Neural cell (in vitro differentiated cells): Measurements from ENCODE around the gene DNAJC8. TPM values are rescaled to one million over a fixed set of nuclear protein-coding genes. Genes with fewer than 3 reads are reported as not detected.

Experiments used
- H2AFZ ChIP-seq: fragments of 200-600, 300-800 bp; sonication (generic), shearing (Covaris generic); 2 replicates; pipeline ENCODE4 v1.6.0; 2014; ENCODE audit warnings: low read depth, mild to moderate bottlenecking, antibody characterized with exemption, low read length, moderate library complexity
- H3F3A ChIP-seq: fragments of 200-600 bp; shearing (Covaris generic); 2 replicates; pipeline ENCODE4 v1.6.1; 2016; ENCODE audit warnings: mild to moderate bottlenecking, moderate library complexity, mixed read lengths, antibody characterized with exemption, low read length; ENCODE audit not compliant: insufficient read depth, poor library complexity, severe bottlenecking
- H3K27ac ChIP-seq: fragments of 200-600, 300-800 bp; sonication (generic), shearing (Covaris generic); 2 replicates; pipeline ENCODE4 v1.5.1; 2014; ENCODE audit warnings: mild to moderate bottlenecking, low read length, moderate library complexity
- H3K27me3 ChIP-seq: fragments of 300-800, 200-600 bp; sonication (generic), shearing (Covaris generic); 2 replicates; pipeline ENCODE4 v1.6.0; 2014; ENCODE audit warnings: mild to moderate bottlenecking, low read depth, low read length, moderate library complexity; ENCODE audit not compliant: insufficient read depth
- H3K36me3 ChIP-seq: fragments of 300-800, 200-600 bp; sonication (generic), shearing (Covaris generic); 2 replicates; pipeline ENCODE4 v1.5.1; 2014; ENCODE audit warnings: mild to moderate bottlenecking, antibody characterized with exemption, low read length, moderate library complexity; ENCODE audit not compliant: insufficient read depth
- H3K4me2 ChIP-seq: fragments of 300-800, 200-600 bp; sonication (generic), shearing (Covaris generic); 2 replicates; pipeline ENCODE4 v1.6.0; 2014; ENCODE audit warnings: mild to moderate bottlenecking, low read length
- H3K4me3 ChIP-seq: fragments of 300-800, 200-600 bp; sonication (generic), shearing (Covaris generic); 2 replicates; pipeline ENCODE4 v1.5.1; 2014; ENCODE audit warnings: mild to moderate bottlenecking, low read length, moderate library complexity
- H3K79me2 ChIP-seq: fragments of 200-600 bp; shearing (Covaris generic); replicated peaks from 2 replicates; pipeline ENCODE4 v1.6.0; 2014; ENCODE audit warnings: mild to moderate bottlenecking, low read length, moderate library complexity; ENCODE audit not compliant: insufficient read depth
- H3K9ac ChIP-seq: fragments of 300-800, 200-600 bp; sonication (generic), shearing (Covaris generic); 2 replicates; pipeline ENCODE4 v1.6.1; 2016; ENCODE audit warnings: mild to moderate bottlenecking, low read length, mixed read lengths
- H3K9me2 ChIP-seq: fragments of 200-600 bp; shearing (Covaris generic); 2 replicates; pipeline ENCODE4 v1.6.1; 2016; ENCODE audit warnings: mild to moderate bottlenecking, low read length, mixed read lengths; ENCODE audit not compliant: insufficient read depth
- H3K9me3 ChIP-seq: fragments of 200-600, 300-800 bp; sonication (generic), shearing (Covaris generic); 2 replicates; pipeline ENCODE4 v1.6.1; 2016; ENCODE audit warnings: mild to moderate bottlenecking, mixed run types, low read length, moderate library complexity, mixed read lengths
- H4K20me1 ChIP-seq: fragments of 200-600 bp; shearing (Covaris generic); 2 replicates; pipeline ENCODE4 v1.6.1; 2016; ENCODE audit warnings: mild to moderate bottlenecking, mixed run types; ENCODE audit not compliant: insufficient read depth
- CTCF ChIP-seq: fragments of 450-650 bp; IDR thresholded peaks from 2 replicates; pipeline ENCODE4 v1.5.1; 2014; ENCODE audit warnings: antibody characterized with exemption, mild to moderate bottlenecking, moderate library complexity; ENCODE audit not compliant: poor library complexity, severe bottlenecking
- EP300 ChIP-seq: fragments of 450-650 bp; conservative IDR thresholded peaks from 2 replicates; pipeline ENCODE4 v1.6.1; 2014; ENCODE audit warnings: antibody characterized with exemption, mild to moderate bottlenecking, moderate library complexity; ENCODE audit not compliant: poor library complexity, severe bottlenecking
- EZH2 ChIP-seq: fragments of 200-600, 300-800 bp; shearing (Covaris generic), sonication (generic); IDR thresholded peaks from 2 replicates; pipeline ENCODE4 v1.6.1; 2014; ENCODE audit warnings: antibody characterized with exemption, low read length, borderline replicate concordance, mild to moderate bottlenecking; ENCODE audit not compliant: insufficient read depth, poor library complexity, severe bottlenecking
- MXI1 ChIP-seq: fragments of 450-650 bp; conservative IDR thresholded peaks from 2 replicates; pipeline ENCODE4 v1.6.1; 2014; ENCODE audit warnings: antibody characterized with exemption, mild to moderate bottlenecking; ENCODE audit not compliant: poor library complexity, severe bottlenecking
- POLR2AphosphoS5 ChIP-seq: IDR thresholded peaks from 2 replicates; pipeline ENCODE4 v1.6.1; 2012
- RAD21 ChIP-seq: fragments of 450-650 bp; conservative IDR thresholded peaks from 2 replicates; pipeline ENCODE4 v1.6.1; 2014; ENCODE audit warnings: antibody characterized with exemption, mild to moderate bottlenecking, moderate library complexity
- REST ChIP-seq: IDR thresholded peaks from 2 replicates; pipeline ENCODE4 v1.6.1; 2012; ENCODE audit warnings: borderline replicate concordance
- SMC3 ChIP-seq: fragments of 450-650 bp; conservative IDR thresholded peaks from 2 replicates; pipeline ENCODE4 v1.6.1; 2014; ENCODE audit warnings: antibody characterized with exemption, mild to moderate bottlenecking, moderate library complexity; ENCODE audit not compliant: poor library complexity
- TAF1 ChIP-seq: IDR thresholded peaks from 2 replicates; pipeline ENCODE4 v1.6.1; 2012; ENCODE audit warnings: low read depth
- polyA plus RNA-seq: library from polyadenylated mRNA; depleted of rRNA; stranded (reverse); fragments of >200 nt; gene quantifications from 2 replicates; pipeline ENCODE4 v1.2.3, GENCODE V29; 2014

Gene DNAJC8
- polyA plus RNA-seq, 1 donor from 2014 or later, result 184 TPM

GRCh38 chr1:28244549-28245251, 11.9 kb upstream of the DNAJC8 start:
- no peak overlapping the region for H3K9ac ChIP-seq
- no peak overlapping the region for H3K4me3 ChIP-seq
- H3K9me3 ChIP-seq, result no peaks in the 10 kb centered on the region
- no peaks in the 10 kb centered on the region for H3K79me2 ChIP-seq
- H3K9me2 ChIP-seq, result no peaks in the 10 kb centered on the region
- no peak overlapping the region for H3K4me2 ChIP-seq
- no peaks in the 10 kb centered on the region for H3K27me3 ChIP-seq
- TF ChIP-seq CTCF, result no peak
- no peak for TF ChIP-seq RAD21
- no peak for TF ChIP-seq SMC3
- no peak for TF ChIP-seq EZH2
- TF ChIP-seq POLR2AphosphoS5, result no peak
- no peak for TF ChIP-seq REST
- no peak for TF ChIP-seq TAF1
- TF ChIP-seq EP300, result no peak
- no peak for TF ChIP-seq MXI1
- H3F3A ChIP-seq, result no peaks in the 10 kb centered on the region
- no peak overlapping the region for H3K27ac ChIP-seq
- H3K36me3 ChIP-seq, result no peaks in the 10 kb centered on the region
- H4K20me1 ChIP-seq, result no peaks in the 10 kb centered on the region
- H2AFZ ChIP-seq, result no peak overlapping the region

- Histone ChIP-seq H2AFZ (no peak overlapping the region), H3K9me2 (no peaks in the 10 kb centered on the region), H3K79me2 (no peaks in the 10 kb centered on the region), H3K27ac (no peak overlapping the region), H3K27me3 (no peaks in the 10 kb centered on the region), H3K36me3 (no peaks in the 10 kb centered on the region), H3K9ac (no peak overlapping the region), H4K20me1 (no peaks in the 10 kb centered on the region), H3F3A (no peaks in the 10 kb centered on the region), H3K4me2 (no peak overlapping the region), H3K4me3 (no peak overlapping the region), H3K9me3 (no peaks in the 10 kb centered on the region)
- no peak for TF ChIP-seq EZH2
- TF ChIP-seq MXI1, result no peak
- no peak for TF ChIP-seq POLR2AphosphoS5
- no peak for TF ChIP-seq EP300
- TF ChIP-seq TAF1, result no peak
- no peak for TF ChIP-seq CTCF
- TF ChIP-seq SMC3, result no peak
- TF ChIP-seq REST, result no peak
- no peak for TF ChIP-seq RAD21
These were observed 11.0 kb upstream of the DNAJC8 start for GRCh38 chr1:28243685-28244311.
